ENCODE measurements around the gene GTPBP4. TPM values are rescaled to one million over a fixed set of nuclear protein-coding genes. Genes with fewer than 3 reads are reported as not detected.

GTPBP4 gene
- total RNA-seq, 1 experiment from 2014 or later = 111 TPM

DNA sequence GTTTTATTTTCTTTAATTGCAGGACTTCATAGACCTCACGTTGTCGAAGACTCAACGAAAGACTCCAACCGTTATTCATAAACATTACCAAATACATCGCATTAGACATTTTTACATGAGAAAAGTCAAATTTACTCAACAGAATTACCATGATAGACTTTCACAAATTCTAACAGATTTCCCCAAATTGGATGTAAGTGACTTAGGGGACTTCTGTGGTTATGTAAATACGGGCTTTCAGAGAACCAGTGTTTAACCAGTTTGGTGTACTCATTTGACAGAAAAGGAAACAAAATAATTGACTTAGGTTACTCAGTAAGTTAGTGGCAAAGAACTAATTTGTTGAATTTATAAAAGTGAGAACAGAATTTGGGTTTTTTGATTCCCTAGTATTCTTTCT, 4.2 kb downstream of the GTPBP4 start:
- ChIA-PET POLR2A (no interaction called here), RAD21 (ENCODE audit: low non-redundant PET in 1 of 2, low total read pairs in 2 of 2, uncharacterized antibody in 2 of 2, unreplicated experiment in 2 of 2) (no interaction called here), CTCF (no interaction called here)
- Histone ChIP-seq H3K9me2 (ENCODE audit: insufficient read depth) (no peaks in the 10 kb centered on the region), H3K27me3 (ENCODE audit: insufficient read depth, low read length) (no peaks in the 10 kb centered on the region), H3K27ac (ENCODE audit: low read depth, low read length) (no peak overlapping the region), H3K4me2 (ENCODE audit: low read length) (no peak overlapping the region), H3K9me3 (ENCODE audit: control insufficient read depth in 1 of 2, insufficient read depth in 1 of 2, low read depth in 1 of 2, low read length in 2 of 2) (no peaks in the 10 kb centered on the region), H3K79me2 (ENCODE audit: insufficient read depth, low read length) (peaks cover 100% of the 10 kb centered on the region), H3K4me3 (replicated peaks in 1 of 2; ENCODE audit: low read depth in 1 of 2, low read length in 2 of 2) (no peak overlapping the region), H3K4me1 (ENCODE audit: control insufficient read depth in 1 of 2, insufficient read depth in 2 of 2, low read length in 2 of 2) (peaks cover 4 to 12% of the 10 kb centered on the region in 2 experiments), H2AFZ (ENCODE audit: low read depth, low read length, poor library complexity, severe bottlenecking) (no peak overlapping the region), H4K20me1 (ENCODE audit: insufficient read depth) (peaks cover 37% of the 10 kb centered on the region; the same call in 1 of the 2 replicates), H3K36me3 (ENCODE audit: control insufficient read depth in 1 of 2, insufficient read depth in 2 of 2, low read length in 2 of 2) (peaks cover 37 to 68% of the 10 kb centered on the region in 2 experiments; a peak in 3 of 4 replicates), H3K9ac (ENCODE audit: low read length) (no peak overlapping the region)
- ATAC-seq = no peak
- TF ChIP-seq, protein P1, sequence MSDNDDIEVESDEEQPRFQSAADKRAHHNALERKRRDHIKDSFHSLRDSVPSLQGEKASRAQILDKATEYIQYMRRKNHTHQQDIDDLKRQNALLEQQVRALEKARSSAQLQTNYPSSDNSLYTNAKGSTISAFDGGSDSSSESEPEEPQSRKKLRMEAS (IDR thresholded peaks at IDR 0.05) = no peak
- TF ChIP-seq, protein P2, sequence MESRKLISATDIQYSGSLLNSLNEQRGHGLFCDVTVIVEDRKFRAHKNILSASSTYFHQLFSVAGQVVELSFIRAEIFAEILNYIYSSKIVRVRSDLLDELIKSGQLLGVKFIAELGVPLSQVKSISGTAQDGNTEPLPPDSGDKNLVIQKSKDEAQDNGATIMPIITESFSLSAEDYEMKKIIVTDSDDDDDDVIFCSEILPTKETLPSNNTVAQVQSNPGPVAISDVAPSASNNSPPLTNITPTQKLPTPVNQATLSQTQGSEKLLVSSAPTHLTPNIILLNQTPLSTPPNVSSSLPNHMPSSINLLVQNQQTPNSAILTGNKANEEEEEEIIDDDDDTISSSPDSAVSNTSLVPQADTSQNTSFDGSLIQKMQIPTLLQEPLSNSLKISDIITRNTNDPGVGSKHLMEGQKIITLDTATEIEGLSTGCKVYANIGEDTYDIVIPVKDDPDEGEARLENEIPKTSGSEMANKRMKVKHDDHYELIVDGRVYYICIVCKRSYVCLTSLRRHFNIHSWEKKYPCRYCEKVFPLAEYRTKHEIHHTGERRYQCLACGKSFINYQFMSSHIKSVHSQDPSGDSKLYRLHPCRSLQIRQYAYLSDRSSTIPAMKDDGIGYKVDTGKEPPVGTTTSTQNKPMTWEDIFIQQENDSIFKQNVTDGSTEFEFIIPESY (IDR thresholded peaks at IDR 0.05; ENCODE audit: extremely low read depth, insufficient replicate concordance, low read length) = no peak
- TF ChIP-seq POLR2AphosphoS5 (IDR thresholded peaks at IDR 0.05; ENCODE audit: low read depth, low read length) (no peak), SP1 (IDR thresholded peaks at IDR 0.05; ENCODE audit: low read depth) (no peak), YY1 (IDR thresholded peaks at IDR 0.05; ENCODE audit: extremely low read depth, insufficient replicate concordance, low read depth, low read length) (no peak), EGR1 (IDR thresholded peaks at IDR 0.05; ENCODE audit: low read depth) (no peak), FOSL1 (IDR thresholded peaks at IDR 0.05; ENCODE audit: low read depth) (no peak), JUND (IDR thresholded peaks at IDR 0.05) (no peak), CBX3 (IDR thresholded peaks at IDR 0.05; ENCODE audit: low read depth) (no peak)
- no TSS peak for BruUV-seq (replicated peaks)
- intact Hi-C loops (cut with micrococcal nuclease) = no loop called here
- DNase-seq (ENCODE audit: low read depth, low spot score) = no peak
